Stimulated activated CD8-positive, alpha-beta memory T cell treated with anti-CD3 and anti-CD28 coated beads, Interleukin-2, amount 100 ng/mL, for 48 hours (primary cell): Measurements from ENCODE around the gene RCL1.
A peak's percentile ranks its signal among the peaks of the same experiment; 100 is the strongest.
"Not testable (repeated sequence)": the region's sequence is repeated elsewhere in the genome, so short reads cannot be mapped to it uniquely, and the experiment has no call there.

ENCODE experiments used
- DNase-seq, 2 donors: peaks; one replicate each; pipeline ENCODE4 v3.0.0-alpha.2; 2020; ENCODE audit warnings: low read depth in 2 of 2

The RCL1 gene

DNA sequence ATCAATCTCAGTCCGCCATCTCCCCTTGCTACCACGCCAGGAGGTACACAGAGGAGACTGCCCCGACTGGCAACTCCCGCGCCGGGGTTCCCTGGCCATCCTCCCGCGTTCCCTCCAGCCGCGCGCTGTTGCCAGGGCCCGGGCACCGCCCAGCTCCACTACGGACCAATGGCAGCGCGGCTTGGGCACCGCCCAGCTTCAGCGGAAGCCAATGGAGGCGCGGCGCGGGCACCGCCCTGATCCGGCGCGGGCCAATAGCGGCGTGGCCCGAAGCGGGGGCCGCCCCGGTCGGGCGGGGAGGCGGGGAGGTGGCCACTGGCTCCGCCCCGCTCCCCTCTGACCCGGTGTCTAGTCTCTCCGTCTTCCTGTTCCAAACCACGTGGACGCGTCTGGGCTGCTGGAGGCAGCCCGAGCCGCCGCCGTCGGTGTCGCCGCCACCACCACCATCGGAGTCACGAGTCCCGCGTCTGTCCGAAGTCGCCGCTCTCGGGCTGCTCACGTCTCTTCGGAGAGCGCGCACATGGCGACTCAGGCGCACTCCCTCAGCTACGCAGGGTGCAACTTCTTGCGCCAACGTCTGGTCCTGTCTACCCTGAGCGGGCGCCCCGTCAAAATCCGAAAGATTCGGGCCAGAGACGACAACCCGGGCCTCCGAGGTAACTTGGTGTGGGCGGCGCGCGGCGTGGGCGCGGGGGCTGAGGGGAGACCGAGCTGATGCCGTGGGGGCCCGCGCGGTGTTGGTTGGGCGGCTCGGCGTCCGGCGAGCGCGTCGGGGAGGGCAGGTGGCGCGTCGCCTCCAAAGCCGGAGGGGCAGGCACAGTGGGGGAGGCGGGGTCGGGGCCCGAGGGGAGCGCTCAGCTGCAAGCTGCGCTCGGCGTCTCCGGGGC lies at the start of gene RCL1:
Gene RCL1 (plus strand): TSS at position 373 of the 887 bp plus-strand sequence. CDS start 148 bp downstream, at position 521.
- peak; percentile 95 to 98 for DNase-seq

GRCh38 chr9:4743131-4743875 lies 49.4 kb upstream of the RCL1 start:
- no peak for DNase-seq

DNA sequence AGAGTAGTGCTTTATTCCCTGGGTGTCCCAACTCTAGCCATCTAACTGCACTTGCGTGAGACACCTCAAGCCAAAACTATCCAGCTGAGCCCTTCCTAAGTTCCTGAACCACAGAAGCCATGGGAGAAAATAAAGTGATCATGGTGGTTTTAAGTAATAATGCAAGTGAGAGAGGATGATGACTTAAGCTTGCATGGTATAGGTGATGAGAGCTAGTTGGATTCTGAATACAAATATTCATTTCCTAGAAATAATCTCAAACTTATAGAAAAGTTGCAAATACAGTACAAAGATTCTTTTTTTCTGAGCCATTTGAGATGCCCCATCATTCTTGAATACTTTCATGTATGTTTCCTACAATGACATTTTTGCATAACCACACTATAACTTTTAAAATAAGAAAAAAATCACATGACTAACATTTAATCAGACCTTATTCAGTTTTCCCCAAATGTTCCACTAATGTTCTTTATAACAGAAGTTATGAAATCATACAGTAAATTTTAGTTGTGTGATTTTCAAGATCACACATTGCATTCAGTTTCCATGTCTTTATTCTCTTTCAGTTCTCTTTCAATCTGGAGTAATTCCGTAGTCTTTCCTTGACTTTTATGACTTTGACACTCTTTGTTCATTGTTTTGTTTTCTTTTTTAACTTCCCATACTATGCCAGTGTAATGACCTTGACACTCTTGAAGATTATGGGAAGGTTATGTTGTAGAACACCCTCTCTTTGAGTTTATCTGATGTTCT lies 46.3 kb upstream of the RCL1 start:
- no peak for DNase-seq

DNA sequence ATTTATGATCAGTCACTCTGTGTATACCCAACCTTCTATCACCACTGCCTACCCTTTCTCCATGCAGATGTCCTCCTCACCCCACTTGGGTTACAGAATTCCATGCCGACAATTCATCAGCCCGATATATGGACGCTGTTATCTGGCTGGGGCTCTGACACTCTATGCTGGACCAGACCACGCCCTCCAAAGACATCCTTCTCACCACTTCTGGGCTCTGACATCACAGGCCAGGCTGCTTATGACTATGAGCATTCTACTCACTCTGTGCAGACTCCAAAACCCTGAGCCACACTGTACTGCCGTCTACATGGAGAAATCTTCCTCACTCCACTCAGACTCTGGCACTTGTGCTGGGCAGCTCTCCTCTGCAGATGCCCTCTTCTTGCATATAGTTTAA lies 44.1 kb upstream of the RCL1 start:
- DNase-seq, result no peak

- DNase-seq, result no peak
These were observed 42.6 kb upstream of the RCL1 start for GRCh38 chr9:4750023-4750673.

DNA sequence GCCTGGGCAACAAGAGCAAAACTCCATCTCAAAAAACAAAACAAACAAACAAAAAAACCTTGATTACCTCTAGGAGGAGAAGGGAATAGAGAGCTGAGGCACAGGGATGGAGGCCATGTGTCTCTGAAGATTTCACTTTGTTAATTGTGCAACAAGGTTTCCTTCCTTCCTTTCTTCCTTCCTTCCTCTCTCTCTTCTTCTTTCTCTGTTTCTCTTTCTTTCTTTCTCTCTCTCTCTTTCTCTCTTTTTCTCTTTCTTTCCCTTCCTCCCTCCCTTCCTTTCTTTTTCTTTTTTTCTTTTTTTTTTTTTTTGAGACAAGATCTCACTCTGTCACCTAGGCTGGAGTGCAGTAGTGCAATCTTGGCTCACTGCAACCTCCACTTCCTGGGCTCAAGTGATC lies 38.2 kb upstream of the RCL1 start:
- not testable (repeated sequence) for DNase-seq

- no peak for DNase-seq
These were observed 37.6 kb upstream of the RCL1 start for GRCh38 chr9:4755026-4755609.

- no peak for DNase-seq
These were observed 36.3 kb upstream of the RCL1 start for GRCh38 chr9:4756420-4756819.

DNA sequence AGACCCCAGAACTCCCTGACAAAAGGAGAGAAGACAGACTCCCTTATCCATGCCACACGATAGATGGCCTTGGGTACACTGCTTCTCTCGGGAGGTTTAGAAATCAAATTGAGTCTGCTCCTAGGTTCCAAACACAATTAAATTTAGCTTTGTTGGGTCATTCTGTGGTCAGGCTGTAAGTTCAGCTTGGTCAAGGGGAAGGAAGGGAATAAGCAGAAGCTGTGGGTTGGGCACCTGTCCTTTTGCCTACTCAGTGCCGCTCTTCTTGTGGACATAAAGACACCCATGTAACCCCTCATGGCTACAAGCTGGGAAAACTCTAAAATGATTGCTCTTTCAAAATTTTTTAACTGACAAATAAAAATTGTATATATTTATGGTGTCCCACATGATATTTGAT lies 32.6 kb upstream of the RCL1 start:
- no peak for DNase-seq

GRCh38 chr9:4762108-4762885 lies 30.4 kb upstream of the RCL1 start:
- peak; percentile 47 to 63 for DNase-seq

DNA sequence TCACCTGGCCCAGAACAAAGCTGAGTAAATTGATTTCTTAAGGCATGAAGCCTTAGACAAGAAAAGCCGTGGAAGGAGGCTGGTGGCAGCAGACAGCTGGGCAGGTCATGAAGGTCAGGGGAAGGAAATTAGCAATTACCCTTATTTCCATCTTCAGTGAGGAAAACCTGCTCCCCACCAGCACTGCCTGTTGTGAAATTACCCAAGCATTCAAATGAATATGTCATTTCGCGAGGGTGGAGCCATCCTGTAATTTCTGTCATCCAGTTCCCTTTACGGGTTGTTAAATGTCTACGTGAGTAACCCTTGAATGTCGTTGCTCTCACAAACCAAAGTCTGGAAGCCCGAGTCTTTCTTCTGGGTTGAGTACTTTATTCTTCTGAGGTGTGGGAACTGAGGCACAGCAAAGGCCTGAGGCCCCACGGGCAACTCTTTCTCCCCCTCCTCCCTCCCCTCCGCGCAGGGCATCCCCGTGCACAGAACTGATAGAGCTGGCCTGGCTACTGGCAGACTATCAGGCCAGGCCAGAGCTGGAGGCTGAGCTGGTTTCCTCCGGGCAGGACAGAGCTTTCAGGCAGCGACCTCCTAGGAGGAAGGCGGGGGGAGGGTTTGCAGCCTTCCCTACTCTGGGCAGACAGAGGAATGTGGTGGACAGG lies 29.7 kb upstream of the RCL1 start:
- DNase-seq, result no peak

- no peak for DNase-seq
These were observed 28.7 kb upstream of the RCL1 start for GRCh38 chr9:4764033-4764432.

GRCh38 chr9:4768681-4769080 lies 24.1 kb upstream of the RCL1 start:
- DNase-seq, result no peak

DNA sequence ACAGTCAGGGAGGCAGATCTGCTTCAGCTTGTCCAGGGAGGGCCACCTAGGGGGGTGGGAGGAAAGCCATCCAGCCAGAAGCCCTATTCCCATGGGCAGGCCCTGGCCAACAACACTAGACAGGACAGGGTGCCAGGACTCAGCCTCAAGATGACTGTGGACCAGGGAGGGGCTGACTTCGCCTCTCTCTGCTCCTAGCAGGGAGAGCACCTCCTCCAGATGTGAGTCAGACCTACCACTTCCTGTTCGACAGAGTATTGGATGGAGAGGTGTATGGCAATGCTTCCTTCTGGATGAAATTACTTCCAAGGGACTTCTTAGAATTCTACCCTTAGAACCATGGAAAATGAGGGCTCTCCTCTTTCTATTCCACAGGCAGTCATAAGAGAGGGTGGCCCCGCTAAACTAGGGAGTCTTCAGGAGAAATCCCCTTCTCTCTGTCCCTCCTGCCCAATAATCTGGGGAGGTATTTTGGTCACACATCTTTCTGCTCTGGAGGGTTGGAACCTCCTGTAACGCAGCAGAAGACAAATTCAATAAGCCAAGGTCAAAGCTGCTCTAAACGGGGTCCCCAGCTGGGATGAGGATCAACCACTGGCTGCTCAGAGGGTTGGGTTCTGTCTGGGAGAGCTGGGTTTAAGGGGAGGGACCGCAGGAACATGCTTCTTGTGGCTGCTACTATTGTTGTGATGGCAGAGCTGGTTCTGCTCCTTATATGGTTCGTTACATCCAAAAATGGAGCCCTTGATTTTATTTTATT lies 23.2 kb upstream of the RCL1 start:
- DNase-seq, result no peak

- no peak for DNase-seq
These were observed 21.0 kb upstream of the RCL1 start for GRCh38 chr9:4771788-4772187.

DNA sequence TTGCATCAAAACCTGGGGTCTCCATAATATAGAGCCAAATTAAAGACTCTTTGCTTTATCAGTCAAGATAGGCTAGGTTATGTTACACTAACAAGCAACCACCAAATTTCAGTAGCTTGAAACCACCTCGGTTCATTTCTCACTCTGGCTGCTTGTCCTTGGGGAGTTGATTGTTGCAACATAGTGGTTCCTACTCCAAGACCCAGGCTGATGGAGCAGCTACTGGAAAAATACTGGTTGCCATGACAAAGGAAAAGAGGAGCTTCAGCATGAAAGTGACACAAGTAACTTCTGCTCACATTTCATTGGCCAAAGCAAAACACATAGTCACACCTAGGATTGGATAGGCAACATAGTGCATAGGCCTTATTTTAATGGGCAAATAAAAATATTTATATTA lies 18.5 kb upstream of the RCL1 start:
- no peak for DNase-seq

DNA sequence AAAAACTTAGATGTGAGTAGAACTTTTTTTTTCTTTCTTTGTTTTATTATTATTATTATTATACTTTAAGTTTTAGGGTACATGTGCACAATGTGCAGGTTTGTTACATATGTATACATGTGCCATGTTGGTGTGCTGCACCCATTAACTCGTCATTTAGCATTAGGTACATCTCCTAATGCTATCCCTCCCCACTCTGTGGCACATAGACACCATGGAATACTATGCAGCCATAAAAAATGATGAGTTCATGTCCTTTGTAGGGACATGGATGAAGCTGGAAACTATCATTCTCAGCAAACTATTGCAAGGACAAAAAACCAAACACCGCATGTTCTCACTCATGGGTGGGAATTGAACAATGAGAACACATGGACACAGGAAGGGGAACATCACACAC lies 17.8 kb upstream of the RCL1 start:
- DNase-seq, result not testable (repeated sequence)

DNA sequence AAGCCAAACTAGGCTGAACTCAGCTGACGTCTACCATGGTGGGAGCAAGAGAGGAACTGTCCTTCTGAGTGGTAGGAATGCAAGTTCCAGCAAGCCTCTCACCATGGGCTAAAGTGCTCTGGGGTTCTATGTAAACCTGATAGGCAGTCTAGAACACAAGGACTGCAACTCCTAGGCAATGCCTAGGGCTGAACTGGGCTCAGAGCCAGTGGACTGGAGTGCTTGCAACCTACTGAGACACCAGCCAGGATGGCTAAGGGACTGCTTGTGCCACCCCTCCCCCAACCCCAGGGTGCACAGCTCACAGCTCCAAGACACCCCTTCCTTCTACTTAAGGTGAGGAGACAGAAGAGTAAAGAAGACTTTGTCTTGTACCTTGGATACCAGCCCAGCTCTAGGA lies 12.1 kb upstream of the RCL1 start:
- DNase-seq, result no peak

- DNase-seq, result no peak
These were observed 11.3 kb upstream of the RCL1 start for GRCh38 chr9:4781408-4781807.
